Mucosa of stomach (tissue), 1 donor: Measurements from ENCODE around the gene AGPAT2.

ENCODE experiments used
- H3K27me3 ChIP-seq: one replicate; pipeline ENCODE4 v1.7.0; 2013; ENCODE audit warnings: mild to moderate bottlenecking, low read length; ENCODE audit not compliant: control insufficient read depth, insufficient read depth
- H3K36me3 ChIP-seq: one replicate; pipeline ENCODE4 v1.7.0; 2013; ENCODE audit warnings: low read length; ENCODE audit not compliant: control insufficient read depth, insufficient read depth
- H3K4me1 ChIP-seq: one replicate; pipeline ENCODE4 v1.7.0; 2013; ENCODE audit warnings: mild to moderate bottlenecking, low read length; ENCODE audit not compliant: control insufficient read depth, insufficient read depth
- H3K4me3 ChIP-seq: one replicate; pipeline ENCODE4 v1.7.0; 2013; ENCODE audit warnings: low read length
- H3K9ac ChIP-seq: one replicate; pipeline ENCODE4 v1.7.0; 2013; ENCODE audit warnings: mild to moderate bottlenecking, low read length, moderate library complexity
- H3K9me3 ChIP-seq: one replicate; pipeline ENCODE4 v1.7.0; 2013; ENCODE audit warnings: mild to moderate bottlenecking, low read length, moderate library complexity; ENCODE audit not compliant: control insufficient read depth
- donor health status: Pancreatic carcinoma.

AGPAT2 gene

DNA sequence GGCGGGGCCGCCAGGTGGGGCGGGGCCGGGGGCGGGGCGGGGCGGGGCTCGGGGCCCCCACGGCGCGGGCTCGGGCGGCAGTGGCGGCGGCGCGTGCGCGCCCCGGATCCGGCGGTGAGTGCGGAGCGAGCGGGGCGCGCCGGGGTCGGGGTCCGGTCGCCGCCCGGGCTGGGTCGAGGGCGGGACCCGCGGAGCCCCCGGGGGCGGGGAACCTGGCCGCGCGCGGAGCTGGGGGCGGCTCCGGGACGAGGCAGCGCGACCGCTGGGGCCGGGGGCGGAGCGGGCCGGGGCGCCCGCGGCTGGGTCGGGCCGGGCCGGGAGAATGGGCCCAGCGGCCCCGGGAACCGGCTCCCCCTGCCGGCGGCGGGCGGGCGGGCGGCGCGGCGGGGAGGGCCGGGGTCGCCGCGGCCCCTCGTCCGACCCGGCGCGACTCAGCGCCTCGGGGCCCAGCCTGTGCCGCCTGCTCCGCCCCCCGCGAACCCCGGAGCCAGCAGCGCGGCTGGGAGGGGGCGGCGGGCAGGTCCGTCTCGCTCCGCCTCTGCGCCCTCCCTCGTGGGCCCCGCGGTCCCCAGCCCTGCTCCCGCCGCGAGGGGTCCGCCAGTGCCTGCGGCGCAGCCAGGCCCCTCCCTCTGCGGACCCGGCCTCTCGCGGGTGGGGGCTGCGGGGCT is 21.4 kb downstream of the AGPAT2 start:
- Histone ChIP-seq H3K4me3 (no peak overlapping the region), H3K4me1 (peaks cover 4% of the 10 kb centered on the region), H3K36me3 (no peaks in the 10 kb centered on the region), H3K27me3 (peaks cover 69% of the 10 kb centered on the region), H3K9ac (no peak overlapping the region), H3K9me3 (no peaks in the 10 kb centered on the region)

GRCh38 chr9:136665111-136665703 is 22.1 kb downstream of the AGPAT2 start:
- Histone ChIP-seq H3K36me3 (no peaks in the 10 kb centered on the region), H3K27me3 (peaks cover 62% of the 10 kb centered on the region), H3K4me3 (no peak overlapping the region), H3K4me1 (peaks cover 4% of the 10 kb centered on the region), H3K9me3 (no peaks in the 10 kb centered on the region), H3K9ac (no peak overlapping the region)

- Histone ChIP-seq H3K27me3 (peaks cover 53% of the 10 kb centered on the region), H3K36me3 (no peaks in the 10 kb centered on the region), H3K4me3 (no peak overlapping the region), H3K9ac (no peak overlapping the region), H3K9me3 (no peaks in the 10 kb centered on the region), H3K4me1 (peaks cover 4% of the 10 kb centered on the region)
Observed at GRCh38 chr9:136664000-136664915, 23.0 kb downstream of the AGPAT2 start.

DNA sequence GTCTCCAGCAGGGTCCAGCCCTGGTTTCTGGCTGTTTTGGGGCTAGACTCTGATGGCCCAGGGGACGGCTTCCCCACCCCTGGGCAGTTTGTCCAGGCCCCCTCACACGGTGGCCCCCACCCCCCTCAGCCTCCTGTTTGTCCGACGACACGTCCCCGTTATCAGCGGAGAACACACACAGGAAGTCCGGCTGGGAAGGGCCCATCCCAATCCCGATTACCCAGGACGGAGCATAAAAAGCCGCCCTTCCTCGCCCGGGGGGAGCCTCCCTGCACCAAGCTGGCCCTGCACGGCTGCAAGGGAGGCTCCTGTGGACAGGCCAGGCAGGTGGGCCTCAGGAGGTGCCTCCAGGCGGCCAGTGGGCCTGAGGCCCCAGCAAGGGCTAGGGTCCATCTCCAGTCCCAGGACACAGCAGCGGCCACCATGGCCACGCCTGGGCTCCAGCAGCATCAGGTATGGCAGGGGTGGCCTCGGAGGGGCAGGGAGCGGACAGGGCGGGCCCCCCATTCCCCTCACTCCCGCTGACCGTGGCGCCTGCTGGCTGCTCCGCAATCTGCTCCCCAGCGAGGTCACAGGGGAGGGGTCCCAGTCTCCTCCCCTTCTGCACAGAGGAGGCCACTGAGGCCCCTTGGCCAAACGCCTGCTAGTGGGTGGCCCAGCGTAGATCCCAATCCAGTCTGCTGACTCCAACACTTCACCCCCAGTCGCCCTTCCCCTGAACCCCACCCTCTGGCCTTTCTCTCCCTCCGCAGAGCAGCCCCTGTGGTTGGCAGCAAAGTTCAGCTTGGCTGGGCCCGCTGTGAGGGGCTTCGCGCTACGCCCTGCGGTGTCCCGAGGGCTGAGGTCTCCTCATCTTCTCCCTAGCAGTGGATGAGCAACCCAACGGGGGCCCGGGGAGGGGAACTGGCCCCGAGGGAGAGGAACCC is 24.3 kb downstream of the AGPAT2 start, which contains the start of gene EGFL7:
EGFL7 (plus strand) TSS at position 261 of the 926 bp plus-strand sequence. CDS start 5,367 bp downstream, outside the sequence.
- H3K9me3 ChIP-seq: no peaks in the 10 kb centered on the region
- H3K4me3 ChIP-seq: no peak within 1 kb of the TSS
- peaks cover 4% of the 10 kb centered on the region for H3K4me1 ChIP-seq
- no peak within 1 kb of the TSS for H3K9ac ChIP-seq
- peaks cover 58% of the 10 kb centered on the region for H3K27me3 ChIP-seq
- H3K36me3 ChIP-seq: no peaks in the 10 kb centered on the region

DNA sequence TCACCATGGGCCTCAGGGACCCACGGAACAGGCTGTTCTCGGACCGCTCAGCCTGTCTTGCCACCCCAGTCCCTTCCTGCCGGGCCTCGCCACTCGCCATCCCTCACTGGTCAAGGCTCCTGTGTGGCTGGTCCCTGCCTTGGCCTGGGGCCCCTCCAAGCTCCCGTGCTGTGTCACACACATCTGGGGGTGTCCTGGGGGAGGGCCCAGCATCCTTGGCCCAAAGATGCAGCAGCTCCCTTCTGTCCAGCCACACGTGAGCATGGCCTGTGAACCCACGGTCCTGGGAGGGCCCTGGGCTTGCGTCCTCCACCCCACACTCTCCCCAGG is 25.0 kb downstream of the AGPAT2 start:
- no peak overlapping the region for H3K4me3 ChIP-seq
- H3K27me3 ChIP-seq: peaks cover 61% of the 10 kb centered on the region
- peaks cover 4% of the 10 kb centered on the region for H3K4me1 ChIP-seq
- H3K9me3 ChIP-seq: no peaks in the 10 kb centered on the region
- H3K9ac ChIP-seq: no peak overlapping the region
- no peaks in the 10 kb centered on the region for H3K36me3 ChIP-seq

- H3K36me3 ChIP-seq: no peaks in the 10 kb centered on the region
- no peak overlapping the region for H3K9ac ChIP-seq
- H3K27me3 ChIP-seq: peaks cover 59% of the 10 kb centered on the region
- H3K9me3 ChIP-seq: no peaks in the 10 kb centered on the region
- H3K4me1 ChIP-seq: peaks cover 4% of the 10 kb centered on the region
- H3K4me3 ChIP-seq: no peak overlapping the region
Observed at GRCh38 chr9:136661641-136662325, 25.5 kb downstream of the AGPAT2 start.

- Histone ChIP-seq H3K27me3 (peaks cover 59% of the 10 kb centered on the region), H3K36me3 (no peaks in the 10 kb centered on the region), H3K4me1 (peaks cover 4% of the 10 kb centered on the region), H3K9me3 (no peaks in the 10 kb centered on the region), H3K9ac (no peak overlapping the region), H3K4me3 (no peak overlapping the region)
Observed at GRCh38 chr9:136660971-136661550, 26.2 kb downstream of the AGPAT2 start.

- H3K36me3 ChIP-seq: no peaks in the 10 kb centered on the region
- H3K9ac ChIP-seq: no peak overlapping the region
- peaks cover 63% of the 10 kb centered on the region for H3K27me3 ChIP-seq
- no peak overlapping the region for H3K4me3 ChIP-seq
- no peaks in the 10 kb centered on the region for H3K9me3 ChIP-seq
- H3K4me1 ChIP-seq: peaks cover 3% of the 10 kb centered on the region
Observed at GRCh38 chr9:136659861-136660784, 27.1 kb downstream of the AGPAT2 start.

GRCh38 chr9:136658849-136659535 is 28.3 kb downstream of the AGPAT2 start:
- H3K4me1 ChIP-seq: no peaks in the 10 kb centered on the region
- peaks cover 52% of the 10 kb centered on the region for H3K27me3 ChIP-seq
- no peaks in the 10 kb centered on the region for H3K9me3 ChIP-seq
- H3K4me3 ChIP-seq: no peak overlapping the region
- H3K9ac ChIP-seq: no peak overlapping the region
- no peaks in the 10 kb centered on the region for H3K36me3 ChIP-seq
